ENCODE results near the gene ITGA11. TPM values are rescaled to one million over a fixed set of nuclear protein-coding genes. Genes with fewer than 3 reads are reported as not detected.

ITGA11 gene
- total and polyA plus RNA-seq, 2 experiments from 2014 or later: 0.03 to 0.40 TPM

GRCh38 chr15:68289621-68290352, 142.2 kb downstream of the ITGA11 start:
- H3K27ac Mint-ChIP-seq: no peak overlapping the region
- H3K4me3 Mint-ChIP-seq: no peak overlapping the region
- peaks cover 71% of the 10 kb centered on the region for H3K4me1 Mint-ChIP-seq
- H3K27me3 Mint-ChIP-seq (ENCODE audit: insufficient read depth, low read depth, poor library complexity): peaks cover 5% of the 10 kb centered on the region
- Histone ChIP-seq H4K20me1 (replicated peaks; ENCODE audit: insufficient read depth) (peaks cover 30% of the 10 kb centered on the region), H3K79me2 (replicated peaks; ENCODE audit: insufficient read depth) (peaks cover 99% of the 10 kb centered on the region), H3K36me3 (ENCODE audit: insufficient read depth) (no peaks in the 10 kb centered on the region), H2AFZ (no peak overlapping the region), H3K9me2 (ENCODE audit: insufficient read depth) (no peaks in the 10 kb centered on the region), H3K27me3 (ENCODE audit: insufficient read depth) (no peaks in the 10 kb centered on the region), H3F3A (replicated peaks; ENCODE audit: low read depth) (no peaks in the 10 kb centered on the region; the same call in 1 of the 2 replicates), H3K4me1 (ENCODE audit: insufficient read depth) (peaks cover 73% of the 10 kb centered on the region), H3K27ac (ENCODE audit: low read depth) (no peak overlapping the region), H3K4me2 (no peak overlapping the region), H3K4me3 (no peak overlapping the region)
- no peak for ATAC-seq
- TF ChIP-seq STAT1 (IDR thresholded peaks at IDR 0.05; ENCODE audit: unreplicated experiment) (no peak), EZH2 (IDR thresholded peaks at IDR 0.05; ENCODE audit: low read depth, unreplicated experiment) (no peak), ZNF331 (CRISPR knock-in tag; IDR thresholded peaks at IDR 0.05; ENCODE audit: low read depth) (no peak), EZH2phosphoT487 (IDR thresholded peaks at IDR 0.05; ENCODE audit: unreplicated experiment) (no peak), ETS1 (IDR thresholded peaks at IDR 0.05) (no peak), CTCF (conservative IDR thresholded peaks at IDR 0.05; ENCODE audit: low read depth in 2 of 2) (no peak), REST (IDR thresholded peaks at IDR 0.05; ENCODE audit: unreplicated experiment) (no peak), CREB1 (CRISPR knock-in tag; IDR thresholded peaks at IDR 0.05; ENCODE audit: low read depth) (no peak), NANOG (IDR thresholded peaks at IDR 0.05; ENCODE audit: borderline replicate concordance) (no peak), JUNB (IDR thresholded peaks at IDR 0.05; ENCODE audit: unreplicated experiment) (no peak)
- H3K9me3 Mint-ChIP-seq: peaks cover 5% of the 10 kb centered on the region; the same call in 2 of the 3 replicates
- peaks cover 39% of the 10 kb centered on the region for H3K36me3 Mint-ChIP-seq (ENCODE audit: low read depth)
- DNase-seq (ENCODE audit: low spot score): no peak

All from GM23338 (cell line).